K562 (cell line): ENCODE data around the gene ACSM2B. TPM values are rescaled to one million over a fixed set of nuclear protein-coding genes. Genes with fewer than 3 reads are reported as not detected.

Experiments
- ATAC-seq: fragments of 200-7000 bp; cut with Tn5 transposase; 3 replicates; pipeline ENCODE4 v1.9.1; 2020; ENCODE audit warnings: moderate library complexity
- BruUV-seq: library from RNA; stranded (reverse); fragments of 400-500 nt; replicated peaks from 2 replicates; lab custom pipeline; 2021; lab: Mats Ljungman, UMichigan
- CTCF ChIA-PET: fragments of 300-600 bp; formaldehyde crosslinking; extraction: SDS; loops from one replicate; lab custom pipeline; 2021; ENCODE audit warnings: low intra/inter-chr PET ratio; lab: Yijun Ruan, JAX
- POLR2A ChIA-PET: fragments of 300-600, 350-650 bp; sonication (Branson Sonifier 250); formaldehyde crosslinking; extraction: SDS; loops from one replicate; lab custom pipeline; 2021; ENCODE audit warnings: antibody characterized with exemption, inconsistent platforms; lab: Yijun Ruan, JAX
- DNase-seq, 4 experiments: peaks; one replicate each; pipeline versions ENCODE4 v3.0.0 to v3.0.0-alpha.2; 2011 to 2018; ENCODE audit warnings: low spot score in 3 of 4, mixed read lengths in 3 of 4; ENCODE audit errors: extremely low read depth in 1 of 4
- FAIRE-seq: peaks from 2 replicates; lab custom pipeline; 2011; peaks lifted over from hg19 to GRCh38; lab: Jason Lieb, UNC
- H2AFZ ChIP-seq: 2 replicates; pipeline ENCODE4 v1.6.0; 2011; ENCODE audit warnings: low read depth, low read length, control low read depth, inconsistent platforms
- H3K27ac ChIP-seq: fragments of 200-600 bp; 3 replicates; pipeline ENCODE4 v1.8.0; 2011; ENCODE audit warnings: low read depth, mild to moderate bottlenecking, control low read depth, inconsistent platforms, low read length, moderate library complexity, mixed read lengths; ENCODE audit errors: extremely low read depth
- H3K27me3 ChIP-seq, 2 experiments: fragments of 300-600 bp in 1 of 2; 2 replicates in 1 of 2; 3 replicates in 1 of 2; pipeline versions ENCODE4 v1.6.0 to v1.8.0; 2011; ENCODE audit warnings: inconsistent platforms in 2 of 2, low read length in 2 of 2, mild to moderate bottlenecking in 1 of 2, mixed read lengths in 1 of 2, moderate library complexity in 1 of 2; ENCODE audit not compliant: control insufficient read depth in 2 of 2, insufficient read depth in 2 of 2
- H3K36me3 ChIP-seq: fragments of 300-600 bp; 3 replicates; pipeline ENCODE4 v1.8.0; 2011; ENCODE audit warnings: mild to moderate bottlenecking, low read length, inconsistent platforms; ENCODE audit not compliant: control insufficient read depth, insufficient read depth
- H3K4me1 ChIP-seq, 2 experiments: fragments of 200-600 bp in 1 of 2; replicated peaks in 1 of 2; 2 replicates in 1 of 2; 3 replicates in 1 of 2; pipeline versions ENCODE4 v1.5.1 to v1.8.0; 2011; ENCODE audit warnings: inconsistent platforms in 2 of 2, low read length in 2 of 2, mild to moderate bottlenecking in 1 of 2, mixed read lengths in 1 of 2, moderate library complexity in 1 of 2; ENCODE audit not compliant: control insufficient read depth in 2 of 2, insufficient read depth in 2 of 2
- H3K4me2 ChIP-seq: 2 replicates; pipeline ENCODE4 v1.6.1; 2011; ENCODE audit warnings: low read length, control low read depth, inconsistent platforms, mixed read lengths; ENCODE audit not compliant: insufficient read depth
- H3K4me3 ChIP-seq: fragments of 200-600 bp; sonication (generic), shearing (Covaris generic); 2 replicates; pipeline ENCODE4 v1.5.1; 2016; ENCODE audit warnings: control low read depth, inconsistent platforms
- H3K79me2 ChIP-seq: fragments of 200-600 bp; 3 replicates; pipeline ENCODE4 v1.8.0; 2011; ENCODE audit warnings: low read length, inconsistent platforms; ENCODE audit not compliant: control insufficient read depth, insufficient read depth
- H3K9ac ChIP-seq, 2 experiments: 2 replicates each; pipeline versions ENCODE4 v1.6.0 to v1.6.1; 2011; ENCODE audit warnings: low read depth in 2 of 2, low read length in 2 of 2, control low read depth in 1 of 2, inconsistent platforms in 1 of 2, mild to moderate bottlenecking in 1 of 2, mixed read lengths in 1 of 2; ENCODE audit not compliant: insufficient read depth in 1 of 2
- H3K9me1 ChIP-seq: one replicate; pipeline ENCODE4 v1.6.0; 2011; ENCODE audit warnings: inconsistent platforms, mild to moderate bottlenecking, low read length, moderate library complexity; ENCODE audit not compliant: control insufficient read depth, insufficient read depth
- H3K9me3 ChIP-seq: replicated peaks from 2 replicates; pipeline ENCODE4 v1.5.1; 2011; ENCODE audit warnings: low read depth, low read length, inconsistent platforms; ENCODE audit not compliant: control insufficient read depth, insufficient read depth
- H4K20me1 ChIP-seq: replicated peaks from 2 replicates; pipeline ENCODE4 v1.6.1; 2011; ENCODE audit warnings: low read length, inconsistent platforms, mixed read lengths; ENCODE audit not compliant: control insufficient read depth, insufficient read depth
- U2AF2 ChIP-seq: fragments of 200-400 bp; formaldehyde crosslinking; optimal IDR thresholded peaks from 2 replicates; pipeline ENCODE3; 2017; ENCODE audit warnings: low read depth, mild to moderate bottlenecking, low read length
- WGBS: fragments of 100-300 bp; shearing (Covaris generic); methylation state at CpG from one replicate; pipeline ENCODE4 v1.1.6; 2016; ENCODE audit warnings: low coverage, mixed read lengths; ENCODE audit not compliant: insufficient coverage; ENCODE audit errors: missing lambda C conversion rate; 5-methylcytosine and 5-hydroxymethylcytosine counted together
- in situ Hi-C: fragments of 300-500 bp; cut with MboI; formaldehyde crosslinking; loops from 4 replicates; pipeline ENCODE4 v1.15.0; 2018; ENCODE audit warnings: inconsistent platforms, mixed read lengths
- intact Hi-C: fragments of 100-400 bp; cut with micrococcal nuclease; formaldehyde crosslinking; loops from 2 replicates; pipeline ENCODE4 v1.14.2; 2022
- polyA plus RNA-seq, 8 experiments: library from polyadenylated mRNA; depleted of rRNA in 4 of 8; stranded (reverse) in 5 of 8; unstranded in 3 of 8; fragments of >200 nt; fragmentation: Nextera tagmentation in 2 of 8; fragmentation: Illumina TruSeq in 1 of 8; extraction: Ambion mirVana in 2 of 8; extraction: Trizol in 1 of 8; gene quantifications; 2 replicates each; pipeline versions ENCODE4 v1.2.1 to v1.2.3, GENCODE V29; 2011 to 2014; ENCODE audit warnings: inconsistent platforms in 1 of 8, missing spikeins in 1 of 8
- total RNA-seq, 7 experiments: library from RNA; depleted of rRNA in 6 of 7; stranded (reverse); fragments of >200 nt in 6 of 7; fragmentation: Illumina TruSeq in 2 of 7; extraction: Trizol in 2 of 7; gene quantifications; 2 replicates each; pipeline versions ENCODE4 v1.2.1 to v1.2.3, GENCODE V29; 2011 to 2021; ENCODE audit warnings: low replicate concordance in 1 of 7
- TF ChIP-seq, protein P1 (sequence below), 3 experiments: IDR thresholded peaks in 2 of 3; conservative IDR thresholded peaks in 1 of 3; 2 replicates each; pipeline ENCODE4 v1.5.1; 2011 to 2012; ENCODE audit warnings: low read length in 3 of 3, mild to moderate bottlenecking in 3 of 3, control low read depth in 2 of 3, improper control_type of control experiment in 1 of 3, inconsistent platforms in 1 of 3, low read depth in 1 of 3, mixed read lengths in 1 of 3, moderate library complexity in 1 of 3; ENCODE audit not compliant: insufficient read depth in 2 of 3

Gene ACSM2B
- total and polyA plus RNA-seq, 9 of the 15 experiments (the other 6 are each of a cell fraction or from before 2014, with no cell fraction given): 0.06 to 0.69 (median 0.55) TPM; not detected in 3

- TF ChIP-seq, protein P1, sequence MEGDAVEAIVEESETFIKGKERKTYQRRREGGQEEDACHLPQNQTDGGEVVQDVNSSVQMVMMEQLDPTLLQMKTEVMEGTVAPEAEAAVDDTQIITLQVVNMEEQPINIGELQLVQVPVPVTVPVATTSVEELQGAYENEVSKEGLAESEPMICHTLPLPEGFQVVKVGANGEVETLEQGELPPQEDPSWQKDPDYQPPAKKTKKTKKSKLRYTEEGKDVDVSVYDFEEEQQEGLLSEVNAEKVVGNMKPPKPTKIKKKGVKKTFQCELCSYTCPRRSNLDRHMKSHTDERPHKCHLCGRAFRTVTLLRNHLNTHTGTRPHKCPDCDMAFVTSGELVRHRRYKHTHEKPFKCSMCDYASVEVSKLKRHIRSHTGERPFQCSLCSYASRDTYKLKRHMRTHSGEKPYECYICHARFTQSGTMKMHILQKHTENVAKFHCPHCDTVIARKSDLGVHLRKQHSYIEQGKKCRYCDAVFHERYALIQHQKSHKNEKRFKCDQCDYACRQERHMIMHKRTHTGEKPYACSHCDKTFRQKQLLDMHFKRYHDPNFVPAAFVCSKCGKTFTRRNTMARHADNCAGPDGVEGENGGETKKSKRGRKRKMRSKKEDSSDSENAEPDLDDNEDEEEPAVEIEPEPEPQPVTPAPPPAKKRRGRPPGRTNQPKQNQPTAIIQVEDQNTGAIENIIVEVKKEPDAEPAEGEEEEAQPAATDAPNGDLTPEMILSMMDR (IDR thresholded peaks at IDR 0.05 in 2 of 3, conservative IDR thresholded peaks at IDR 0.05 in 1 of 3; ENCODE audit: insufficient read depth in 2 of 3, low read depth in 1 of 3, low read length in 3 of 3): peak in 1 of 3 experiments; percentile 19; a peak in 2 of 6 replicates
- TF ChIP-seq U2AF2: no peak
- H2AFZ ChIP-seq: no peak overlapping the region
Measured at GRCh38 chr16:20624882-20625807, 49.0 kb upstream of the ACSM2B start.

More at GRCh38 chr16:20624882-20625807, 49.0 kb upstream of the ACSM2B start:
- H3K27ac ChIP-seq: no peak overlapping the region
- 11% methylated on average over 18 of the region's 18 CpGs for WGBS
- H3K79me2 ChIP-seq: no peaks in the 10 kb centered on the region
- ChIA-PET POLR2A (interaction anchor here (1.8 to 2.2 kb wide), 3 partner anchors 10 to 56 kb away, joined by 4 to 7 read pairs (median 4); no protein-coding TSS in a partner anchor), CTCF (no interaction called here)
- BruUV-seq: no TSS peak
- peaks cover 2% of the 10 kb centered on the region for H3K9me1 ChIP-seq
- H4K20me1 ChIP-seq: no peaks in the 10 kb centered on the region
- DNase-seq (no peak), FAIRE-seq (no peak), ATAC-seq (peak; percentile 50; the same call in 1 of the 3 replicates)
- no peaks in the 10 kb centered on the region for H3K36me3 ChIP-seq
- no peaks in the 10 kb centered on the region for H3K9me3 ChIP-seq
- in situ Hi-C loops: no loop called here
- H3K27me3 ChIP-seq: peaks cover 0 to 24% of the 10 kb centered on the region in 2 experiments; a peak in 2 of 5 replicates
- H3K9ac ChIP-seq: no peak overlapping the region
- no peaks in the 10 kb centered on the region for H3K4me1 ChIP-seq
- no peak overlapping the region for H3K4me2 ChIP-seq
- H3K4me3 ChIP-seq: no peak overlapping the region
- intact Hi-C loops: loop anchor here (5.0 kb wide), 1 partner anchor 67 kb away; no protein-coding TSS in a partner anchor
